MM.1S (cell line): ENCODE data around the gene NDRG2.
"Not testable (repeated sequence)": the region's sequence is repeated elsewhere in the genome, so short reads cannot be mapped to it uniquely, and the experiment has no call there.

Experiments
- DNase-seq: peaks from one replicate; pipeline ENCODE4 v3.0.0-alpha.2; 2015
- H2AFZ ChIP-seq: fragments of 300-600 bp; sonication (generic); 2 replicates; pipeline ENCODE4 v1.6.0; 2016; ENCODE audit warnings: antibody characterized with exemption, low read length
- H3F3A ChIP-seq: fragments of 300-600 bp; sonication (generic); 2 replicates; pipeline ENCODE4 v1.6.1; 2016; ENCODE audit warnings: mild to moderate bottlenecking, antibody characterized with exemption, low read length, moderate library complexity, mixed read lengths; ENCODE audit not compliant: insufficient read depth
- H3K27ac ChIP-seq: fragments of 300-600 bp; sonication (generic); 2 replicates; pipeline ENCODE4 v1.5.1; 2016; ENCODE audit warnings: mild to moderate bottlenecking, low read length
- H3K27me3 ChIP-seq: fragments of 300-600 bp; sonication (generic); replicated peaks from 2 replicates; pipeline ENCODE4 v1.6.0; 2016; ENCODE audit warnings: low read length; ENCODE audit not compliant: insufficient read depth
- H3K36me3 ChIP-seq: fragments of 300-600 bp; sonication (generic); replicated peaks from 2 replicates; pipeline ENCODE4 v1.6.1; 2016; ENCODE audit warnings: mild to moderate bottlenecking, low read length, mixed read lengths; ENCODE audit not compliant: insufficient read depth
- H3K4me1 ChIP-seq: fragments of 300-600 bp; sonication (generic); 2 replicates; pipeline ENCODE4 v1.6.1; 2016; ENCODE audit warnings: low read length, mixed read lengths
- H3K4me2 ChIP-seq: fragments of 300-600 bp; sonication (generic); 2 replicates; pipeline ENCODE4 v1.6.0; 2016; ENCODE audit warnings: low read depth, low read length
- H3K4me3 ChIP-seq: fragments of 300-600 bp; sonication (generic); 2 replicates; pipeline ENCODE4 v1.5.1; 2016; ENCODE audit warnings: low read length, mixed read lengths
- H3K79me2 ChIP-seq: fragments of 300-600 bp; sonication (generic); 2 replicates; pipeline ENCODE4 v1.6.1; 2016; ENCODE audit warnings: mixed run types, low read length, mixed read lengths
- H3K9ac ChIP-seq: fragments of 300-600 bp; sonication (generic); 2 replicates; pipeline ENCODE4 v1.6.1; 2016; ENCODE audit warnings: low read length, mixed read lengths
- H3K9me2 ChIP-seq: fragments of 300-600 bp; sonication (generic); replicated peaks from 2 replicates; pipeline ENCODE4 v1.6.1; 2016; ENCODE audit warnings: mild to moderate bottlenecking, low read length, mixed read lengths; ENCODE audit not compliant: insufficient read depth
- H3K9me3 ChIP-seq: fragments of 300-600 bp; sonication (generic); replicated peaks from 2 replicates; pipeline ENCODE4 v1.6.1; 2016; ENCODE audit warnings: mild to moderate bottlenecking, low read length, mixed read lengths; ENCODE audit not compliant: insufficient read depth
- H4K20me1 ChIP-seq: fragments of 300-600 bp; sonication (generic); 2 replicates; pipeline ENCODE4 v1.6.1; 2016; ENCODE audit warnings: mild to moderate bottlenecking, low read length, moderate library complexity, mixed read lengths; ENCODE audit not compliant: insufficient read depth
- CTCF ChIP-seq: fragments of 300-600 bp; sonication (generic); IDR thresholded peaks from 2 replicates; pipeline ENCODE4 v1.5.1; 2016; ENCODE audit warnings: antibody characterized with exemption, low read length, mixed read lengths
- EZH2 ChIP-seq: fragments of 300-600 bp; sonication (generic); optimal IDR thresholded peaks from 2 replicates; pipeline ENCODE3; 2017; ENCODE audit warnings: low read depth, mild to moderate bottlenecking, antibody characterized with exemption, low read length, mixed read lengths
- EZH2phosphoT487 ChIP-seq: fragments of 300-600 bp; sonication (generic); IDR thresholded peaks from 2 replicates; pipeline ENCODE4 v1.6.1; 2018; ENCODE audit warnings: antibody characterized with exemption, low read length

The NDRG2 gene

GRCh38 chr14:21015312-21015711, 9.5 kb downstream of the NDRG2 start:
- H3K4me2 ChIP-seq, result no peak overlapping the region
- H3K79me2 ChIP-seq, result no peaks in the 10 kb centered on the region
- H3K27me3 ChIP-seq, result no peaks in the 10 kb centered on the region
- no peak for TF ChIP-seq EZH2phosphoT487
- TF ChIP-seq EZH2, result no peak
- TF ChIP-seq CTCF, result no peak
- no peak overlapping the region for H3K4me3 ChIP-seq
- H3K9me3 ChIP-seq, result no peaks in the 10 kb centered on the region
- no peaks in the 10 kb centered on the region for H3K4me1 ChIP-seq
- no peaks in the 10 kb centered on the region for H3K9me2 ChIP-seq
- no peak overlapping the region for H3K9ac ChIP-seq
- no peaks in the 10 kb centered on the region for H3K36me3 ChIP-seq
- H3F3A ChIP-seq, result no peaks in the 10 kb centered on the region
- H3K27ac ChIP-seq, result no peak overlapping the region
- H4K20me1 ChIP-seq, result no peaks in the 10 kb centered on the region
- H2AFZ ChIP-seq, result no peak overlapping the region
- DNase-seq, result no peak

GRCh38 chr14:21014761-21015190, 10.1 kb downstream of the NDRG2 start:
- Histone ChIP-seq H3F3A (no peaks in the 10 kb centered on the region), H3K27ac (no peak overlapping the region), H3K9ac (no peak overlapping the region), H3K4me3 (no peak overlapping the region), H3K27me3 (no peaks in the 10 kb centered on the region), H3K36me3 (no peaks in the 10 kb centered on the region), H3K4me1 (no peaks in the 10 kb centered on the region), H4K20me1 (no peaks in the 10 kb centered on the region), H3K79me2 (no peaks in the 10 kb centered on the region), H3K9me2 (no peaks in the 10 kb centered on the region), H3K4me2 (no peak overlapping the region), H2AFZ (no peak overlapping the region), H3K9me3 (no peaks in the 10 kb centered on the region)
- DNase-seq, result peak; percentile 53
- TF ChIP-seq CTCF, result peak; percentile 70
- no peak for TF ChIP-seq EZH2phosphoT487

GRCh38 chr14:21011136-21011535, 13.7 kb downstream of the NDRG2 start:
- H3K4me2 ChIP-seq, result no peak overlapping the region
- no peak overlapping the region for H3K9ac ChIP-seq
- H3K4me1 ChIP-seq, result no peaks in the 10 kb centered on the region
- TF ChIP-seq EZH2phosphoT487 (no peak), CTCF (no peak), EZH2 (no peak)
- no peak overlapping the region for H3K4me3 ChIP-seq
- no peak overlapping the region for H2AFZ ChIP-seq
- no peak for DNase-seq
- no peaks in the 10 kb centered on the region for H3K27me3 ChIP-seq
- no peaks in the 10 kb centered on the region for H3K36me3 ChIP-seq
- no peaks in the 10 kb centered on the region for H4K20me1 ChIP-seq
- no peak overlapping the region for H3K27ac ChIP-seq
- no peaks in the 10 kb centered on the region for H3K79me2 ChIP-seq
- no peaks in the 10 kb centered on the region for H3K9me3 ChIP-seq
- no peaks in the 10 kb centered on the region for H3K9me2 ChIP-seq
- H3F3A ChIP-seq, result no peaks in the 10 kb centered on the region

GRCh38 chr14:21009721-21010120, 15.1 kb downstream of the NDRG2 start:
- not testable (repeated sequence) for H3F3A ChIP-seq, H3K4me3 ChIP-seq, H3K36me3 ChIP-seq, H3K27ac ChIP-seq, DNase-seq, H3K4me2 ChIP-seq, H4K20me1 ChIP-seq, H3K9me2 ChIP-seq, H3K4me1 ChIP-seq, H3K9me3 ChIP-seq, H3K27me3 ChIP-seq, H2AFZ ChIP-seq, H3K9ac ChIP-seq, H3K79me2 ChIP-seq
